GM12875 (cell line): ENCODE measurements around the gene DCAF11.

Experiments used
- H3K4me3 ChIP-seq: one replicate; pipeline ENCODE4 v1.5.1; 2011; ENCODE audit warnings: low read depth, low read length, control low read depth
- CTCF ChIP-seq: IDR thresholded peaks from 2 replicates; pipeline ENCODE4 v1.5.1; 2011; ENCODE audit warnings: low read depth, mild to moderate bottlenecking, control low read depth, inconsistent platforms, low read length, moderate library complexity, borderline replicate concordance; ENCODE audit not compliant: insufficient read depth

The DCAF11 gene

DNA sequence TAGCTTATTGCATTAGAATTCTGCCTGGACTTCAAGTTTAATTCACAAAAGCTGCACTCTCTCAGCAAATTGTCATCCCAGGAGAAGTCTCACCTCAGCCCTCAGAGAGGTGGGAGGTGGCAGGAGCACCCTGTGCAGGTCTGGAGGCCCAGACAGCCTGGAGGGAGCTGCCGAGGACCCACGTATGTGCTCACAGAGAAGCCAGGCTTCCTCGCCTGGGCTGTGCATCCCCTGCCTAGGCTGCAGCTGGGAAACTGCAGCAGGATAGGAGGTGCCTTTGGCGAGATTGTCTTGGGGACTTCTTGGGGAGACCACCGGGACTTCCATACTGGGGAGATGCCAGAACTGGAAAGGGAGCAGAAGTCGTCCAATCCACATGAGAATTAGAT is 34.4 kb upstream of the DCAF11 start:
- H3K4me3 ChIP-seq = no peak overlapping the region
- TF ChIP-seq CTCF = no peak

DNA sequence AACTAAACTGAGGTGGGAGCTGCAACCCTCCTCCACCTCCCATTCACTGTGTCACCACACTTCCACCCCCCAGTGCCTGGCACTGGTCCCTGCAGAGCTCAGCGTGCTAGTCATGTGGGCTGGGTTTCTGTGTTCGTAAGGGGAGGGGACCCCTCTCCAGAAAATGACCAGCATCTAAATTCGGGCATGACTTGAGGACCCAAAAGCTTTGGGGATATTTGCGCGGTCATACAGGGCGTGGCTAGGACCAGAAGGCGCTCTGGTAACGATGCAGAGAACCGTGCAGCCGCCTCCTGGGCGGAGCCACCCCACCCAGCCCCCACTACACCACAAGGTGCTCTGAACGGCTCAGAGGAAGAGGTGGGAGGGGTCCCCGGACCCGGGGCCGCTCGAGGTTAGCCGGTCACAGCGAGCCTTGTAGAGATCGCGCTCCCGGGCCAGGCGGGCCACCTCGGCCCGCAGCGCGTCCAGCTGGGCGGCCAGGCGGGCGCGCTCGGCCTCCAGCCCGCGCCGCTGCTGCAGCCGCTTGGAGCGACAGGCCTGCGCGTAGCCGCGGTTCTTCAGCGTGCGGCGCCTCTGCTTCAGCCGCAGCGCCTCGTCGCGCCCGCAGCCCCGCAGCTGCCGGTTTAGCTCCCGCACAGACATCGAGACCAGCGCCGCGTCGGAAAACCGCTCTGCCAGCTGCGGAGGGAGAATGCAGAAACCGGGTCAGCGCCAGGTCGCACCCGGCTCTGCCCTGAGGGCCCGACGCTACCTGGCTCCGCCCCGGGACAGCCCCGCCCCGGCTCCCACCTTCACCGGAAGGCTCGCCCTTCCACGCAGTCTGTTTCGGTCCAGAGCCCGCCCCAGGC is 33.5 kb upstream of the DCAF11 start:
- TF ChIP-seq CTCF = no peak
- H3K4me3 ChIP-seq = peak overlapping the region; percentile 58

DNA sequence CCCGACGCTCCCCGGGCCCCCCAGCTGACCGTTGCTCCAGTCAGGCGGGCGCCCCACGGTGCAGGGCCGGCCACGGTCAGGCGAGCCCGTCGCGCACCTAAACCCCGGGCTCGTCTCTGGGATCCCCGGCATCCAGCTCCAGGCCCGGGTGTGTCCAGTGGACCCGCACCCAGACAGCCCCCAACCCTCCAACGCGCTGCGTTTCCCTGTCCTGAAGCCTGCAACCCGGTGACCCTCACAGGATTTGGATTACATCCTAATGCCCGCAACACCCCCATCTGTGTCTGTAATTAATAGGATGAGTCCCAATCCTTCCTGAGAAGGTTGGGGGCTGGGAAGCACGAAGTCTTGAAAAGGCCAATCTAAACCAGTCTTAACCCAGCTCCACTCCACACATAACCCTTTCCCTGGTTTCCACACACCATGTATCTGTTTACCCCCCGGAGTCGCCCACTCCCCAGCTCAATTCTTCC is 32.8 kb upstream of the DCAF11 start:
- peak overlapping the region; percentile 58 for H3K4me3 ChIP-seq
- no peak for TF ChIP-seq CTCF

- no peak for TF ChIP-seq CTCF
- H3K4me3 ChIP-seq = no peak overlapping the region
Measured at GRCh38 chr14:24082411-24083080, 32.0 kb upstream of the DCAF11 start.

DNA sequence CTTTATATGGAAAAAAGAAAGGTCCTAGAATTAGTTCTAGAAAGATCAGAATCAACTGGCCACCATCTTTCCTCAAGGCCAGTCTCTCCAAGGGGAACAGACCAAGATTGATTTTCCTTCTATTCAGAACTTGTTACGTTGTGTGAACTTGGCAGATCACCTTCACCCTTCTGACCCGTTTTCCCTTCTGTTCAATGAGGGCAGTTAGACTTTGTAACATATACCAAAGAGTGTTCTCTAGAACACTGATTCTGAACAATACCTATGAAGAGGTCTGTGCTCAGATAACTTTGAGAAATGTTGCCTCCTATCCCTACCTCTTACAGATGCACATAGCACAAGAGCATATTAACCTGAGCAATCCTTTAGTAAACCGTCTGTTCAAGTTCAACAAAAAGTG is 31.1 kb upstream of the DCAF11 start:
- no peak overlapping the region for H3K4me3 ChIP-seq
- no peak for TF ChIP-seq CTCF

- no peak overlapping the region for H3K4me3 ChIP-seq
- no peak for TF ChIP-seq CTCF
Measured at GRCh38 chr14:24084440-24084839, 30.1 kb upstream of the DCAF11 start.
